ENCODE results near the gene HYPK.

HYPK gene

GRCh38 chr15:43800286-43801141 is at the start of gene HYPK:
HYPK (plus strand) TSS chr15:43800599; CDS start chr15:43800623, 24 bp downstream.
- peak; percentile 90 for DNase-seq

GRCh38 chr15:43751885-43752284 is 48.5 kb upstream of the HYPK start:
- DNase-seq, result no peak

GRCh38 chr15:43762824-43763223 is 37.6 kb upstream of the HYPK start:
- no peak for DNase-seq

GRCh38 chr15:43763819-43764446 is 36.5 kb upstream of the HYPK start:
- DNase-seq, result no peak

GRCh38 chr15:43769584-43770228 is 30.7 kb upstream of the HYPK start:
- DNase-seq, result peak; percentile 56

GRCh38 chr15:43771816-43772215 is 28.6 kb upstream of the HYPK start:
- no peak for DNase-seq

GRCh38 chr15:43772624-43773023 is 27.8 kb upstream of the HYPK start:
- DNase-seq, result no peak

- no peak for DNase-seq
Observed at GRCh38 chr15:43774062-43774461, 26.3 kb upstream of the HYPK start.

- DNase-seq, result no peak
Observed at GRCh38 chr15:43775411-43775965, 24.9 kb upstream of the HYPK start.

- DNase-seq, result peak; percentile 22
Observed at GRCh38 chr15:43776101-43776717, 24.2 kb upstream of the HYPK start.

- DNase-seq, result peak; percentile 75
Observed at GRCh38 chr15:43776718-43777266, 23.6 kb upstream of the HYPK start, which contains the start of gene ELL3. ELL3 (minus strand) TSS chr15:43776966; CDS start chr15:43776901, 65 bp downstream.

- DNase-seq, result peak; percentile 91
Observed at GRCh38 chr15:43777267-43777914, 23.0 kb upstream of the HYPK start.

GRCh38 chr15:43779016-43779415 is 21.4 kb upstream of the HYPK start:
- DNase-seq, result no peak

GRCh38 chr15:43789409-43789808 is 11.0 kb upstream of the HYPK start:
- no peak for DNase-seq

- peak; percentile 100 for DNase-seq
Observed at GRCh38 chr15:43791993-43792760, 8.2 kb upstream of the HYPK start, which contains the start of gene SERF2. SERF2 (plus strand) TSS chr15:43792320; CDS start chr15:43792377, 57 bp downstream.

- DNase-seq, result no peak
Observed at GRCh38 chr15:43792761-43793476, 7.5 kb upstream of the HYPK start.

GRCh38 chr15:43793647-43794046 is 6.8 kb upstream of the HYPK start:
- no peak for DNase-seq

- DNase-seq, result no peak
Observed at GRCh38 chr15:43794269-43795037, 5.9 kb upstream of the HYPK start.

- no peak for DNase-seq
Observed at GRCh38 chr15:43795197-43795596, 5.2 kb upstream of the HYPK start.

- no peak for DNase-seq
Observed at GRCh38 chr15:43795997-43796396, 4.4 kb upstream of the HYPK start.
